ENCODE data around the gene WDR35. TPM values are rescaled to one million over a fixed set of nuclear protein-coding genes. Genes with fewer than 3 reads are reported as not detected.

WDR35 gene
- total RNA-seq, 1 donor from 2014 or later = 4.1 TPM

DNA sequence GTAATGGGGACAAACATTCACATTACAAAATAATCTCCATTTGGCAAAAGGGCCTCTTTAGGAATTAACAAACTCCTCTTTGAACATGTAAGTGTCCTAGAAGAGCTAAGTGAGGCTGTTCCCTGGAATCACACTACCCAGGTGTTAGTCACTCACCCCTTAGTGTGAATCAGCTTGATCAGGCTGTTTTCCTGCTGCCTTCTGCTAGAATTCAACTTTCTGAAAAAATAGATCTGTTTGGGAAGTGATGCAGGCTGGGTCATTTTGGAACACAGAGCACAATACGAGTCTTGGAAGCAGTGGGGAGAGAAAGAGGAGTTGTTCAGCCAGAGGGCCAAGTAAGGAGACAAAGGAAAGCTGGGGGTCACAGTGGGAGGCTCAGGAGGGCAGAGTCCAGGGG, 128.1 kb downstream of the WDR35 start:
- DNase-seq (ENCODE audit: missing footprints) (no peak), ATAC-seq (no peak)
- intact Hi-C loops (cut with DNase I) = loop anchor here (2.0 to 5.0 kb wide), 6 partner anchors 60 to 1475 kb away; no protein-coding TSS in a partner anchor

Other genes starting within 250 kb of the WDR35 start
- 2.7 TPM for gene TTC32, start 88.1 kb downstream of the WDR35 start, total RNA-seq
- gene MATN3, start 22.6 kb upstream of the WDR35 start, total RNA-seq = 0.19 TPM
- 242 TPM for gene LAPTM4A, start 61.5 kb upstream of the WDR35 start, total RNA-seq
- 0.68 TPM for gene SDC1, start 235.0 kb upstream of the WDR35 start, total RNA-seq

Data from Right ventricle myocardium inferior (tissue), 1 donor.